Karpas-422 (cell line): ENCODE data around the gene IQSEC3. TPM values are rescaled to one million over a fixed set of nuclear protein-coding genes. Genes with fewer than 3 reads are reported as not detected.

Experiments
- DNase-seq: peaks from one replicate; pipeline ENCODE4 v3.0.0-alpha.2; 2015
- H2AFZ ChIP-seq: fragments of 200-600 bp; sonication (generic); 2 replicates; pipeline ENCODE4 v1.6.1; 2014; ENCODE audit warnings: antibody characterized with exemption, low read length, mixed read lengths
- H3K27ac ChIP-seq: fragments of 200-600 bp; sonication (generic); 2 replicates; pipeline ENCODE4 v1.5.1; 2014; ENCODE audit warnings: mild to moderate bottlenecking, low read length, moderate library complexity
- H3K27me3 ChIP-seq: fragments of 200-600 bp; sonication (generic); 2 replicates; pipeline ENCODE4 v1.6.1; 2014; ENCODE audit warnings: low read length, mixed read lengths
- H3K36me3 ChIP-seq: fragments of 200-600 bp; sonication (generic); 2 replicates; pipeline ENCODE4 v1.6.1; 2014; ENCODE audit warnings: low read length, mixed read lengths; ENCODE audit not compliant: insufficient read depth
- H3K4me1 ChIP-seq: fragments of 200-600 bp; sonication (generic); 2 replicates; pipeline ENCODE4 v1.6.1; 2014; ENCODE audit warnings: mild to moderate bottlenecking, low read length, mixed read lengths
- H3K4me2 ChIP-seq: fragments of 200-600 bp; sonication (generic); 2 replicates; pipeline ENCODE4 v1.6.1; 2014; ENCODE audit warnings: low read length, low read depth, mild to moderate bottlenecking; ENCODE audit not compliant: poor library complexity, severe bottlenecking
- H3K4me3 ChIP-seq: fragments of 200-600 bp; sonication (generic); 2 replicates; pipeline ENCODE4 v1.5.1; 2014; ENCODE audit warnings: mild to moderate bottlenecking, antibody characterized with exemption, low read length, mixed read lengths
- H3K79me2 ChIP-seq: fragments of 200-600 bp; sonication (generic); 2 replicates; pipeline ENCODE4 v1.6.1; 2014; ENCODE audit warnings: mild to moderate bottlenecking, low read length, mixed read lengths
- H3K9ac ChIP-seq: fragments of 200-600 bp; sonication (generic); 2 replicates; pipeline ENCODE4 v1.6.0; 2014; ENCODE audit warnings: low read length
- H3K9me2 ChIP-seq: fragments of 200-600 bp; sonication (generic), shearing (Covaris generic); replicated peaks from 2 replicates; pipeline ENCODE4 v1.6.0; 2014; ENCODE audit warnings: mild to moderate bottlenecking, low read length, moderate library complexity; ENCODE audit not compliant: insufficient read depth
- H3K9me3 ChIP-seq: fragments of 300-700, 200-600 bp; sonication (generic); 2 replicates; pipeline ENCODE4 v1.6.1; 2014; ENCODE audit warnings: low read length, mixed read lengths
- H4K20me1 ChIP-seq: fragments of 200-600 bp; sonication (generic); 2 replicates; pipeline ENCODE4 v1.6.1; 2014; ENCODE audit warnings: mild to moderate bottlenecking, antibody characterized with exemption, low read length, low read depth; ENCODE audit not compliant: insufficient read depth
- total RNA-seq: library from RNA; depleted of rRNA; stranded (reverse); fragments of >200 nt; shearing (Covaris generic); gene quantifications from 2 replicates; pipeline ENCODE4 v1.2.3, GENCODE V29; 2014; ENCODE audit warnings: low replicate concordance; rRNA removed

The IQSEC3 gene
- total RNA-seq, 1 experiment from 2014 or later: not detected

DNA sequence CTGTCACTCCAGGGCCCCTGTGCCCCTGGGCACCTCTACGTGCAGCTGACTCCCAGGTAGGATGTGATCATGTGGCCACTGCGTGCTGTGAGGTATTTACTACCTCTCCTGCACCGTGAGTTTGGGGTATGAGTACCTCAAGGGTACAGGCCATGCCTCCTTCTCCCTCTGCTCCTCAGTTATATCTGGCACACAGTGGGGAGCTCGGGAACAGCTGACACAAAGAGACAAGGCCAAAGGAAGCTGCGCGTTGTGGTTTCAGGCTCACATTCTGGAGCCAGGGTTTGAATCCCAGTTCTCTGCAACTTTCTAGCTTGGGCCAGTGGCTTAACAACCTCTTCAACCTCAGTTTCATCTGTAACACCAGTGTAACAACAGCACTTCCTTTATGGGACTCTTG, 155.2 kb downstream of the IQSEC3 start:
- no peak for DNase-seq

GRCh38 chr12:223841-224240, 157.3 kb downstream of the IQSEC3 start:
- Histone ChIP-seq H3K4me1 (no peaks in the 10 kb centered on the region), H3K9ac (no peak overlapping the region), H3K9me2 (no peaks in the 10 kb centered on the region), H4K20me1 (no peaks in the 10 kb centered on the region), H3K27me3 (no peaks in the 10 kb centered on the region), H3K36me3 (no peaks in the 10 kb centered on the region), H2AFZ (no peak overlapping the region), H3K79me2 (no peaks in the 10 kb centered on the region), H3K4me3 (no peak overlapping the region), H3K9me3 (no peaks in the 10 kb centered on the region), H3K27ac (no peak overlapping the region), H3K4me2 (no peak overlapping the region)
- DNase-seq: no peak

More for the DNA sequence above, 155.2 kb downstream of the IQSEC3 start:
- Histone ChIP-seq H3K36me3 (no peaks in the 10 kb centered on the region), H4K20me1 (no peaks in the 10 kb centered on the region), H3K9me2 (no peaks in the 10 kb centered on the region), H3K9me3 (no peaks in the 10 kb centered on the region), H3K4me2 (no peak overlapping the region), H3K4me1 (no peaks in the 10 kb centered on the region), H2AFZ (no peak overlapping the region), H3K79me2 (no peaks in the 10 kb centered on the region), H3K27me3 (no peaks in the 10 kb centered on the region), H3K4me3 (no peak overlapping the region), H3K9ac (no peak overlapping the region), H3K27ac (no peak overlapping the region)

DNA sequence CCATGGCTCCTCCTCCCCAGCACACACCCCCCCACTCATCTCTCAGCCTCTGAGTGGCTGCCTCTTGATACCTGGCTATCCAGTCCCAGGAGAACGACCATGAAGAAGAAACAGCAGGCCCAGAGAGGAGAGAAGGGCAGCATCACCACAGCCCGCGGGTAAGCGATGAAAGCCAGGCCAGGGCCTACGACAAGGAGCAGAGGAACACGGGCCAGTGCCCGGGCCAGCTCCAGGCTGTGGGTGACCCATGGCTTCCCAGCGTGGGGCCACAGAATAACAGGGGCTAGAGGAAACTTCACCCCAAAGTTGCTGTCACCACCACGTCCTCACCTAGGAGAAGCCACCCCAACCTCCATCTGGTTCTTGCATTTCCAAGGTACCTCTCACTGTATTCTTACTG, 157.8 kb downstream of the IQSEC3 start:
- Histone ChIP-seq H3K4me2 (no peak overlapping the region), H4K20me1 (no peaks in the 10 kb centered on the region), H3K4me3 (no peak overlapping the region), H3K27ac (no peak overlapping the region), H3K36me3 (no peaks in the 10 kb centered on the region), H3K27me3 (no peaks in the 10 kb centered on the region), H2AFZ (no peak overlapping the region), H3K9ac (no peak overlapping the region), H3K9me3 (no peaks in the 10 kb centered on the region), H3K4me1 (no peaks in the 10 kb centered on the region), H3K9me2 (no peaks in the 10 kb centered on the region), H3K79me2 (no peaks in the 10 kb centered on the region)
- no peak for DNase-seq

DNA sequence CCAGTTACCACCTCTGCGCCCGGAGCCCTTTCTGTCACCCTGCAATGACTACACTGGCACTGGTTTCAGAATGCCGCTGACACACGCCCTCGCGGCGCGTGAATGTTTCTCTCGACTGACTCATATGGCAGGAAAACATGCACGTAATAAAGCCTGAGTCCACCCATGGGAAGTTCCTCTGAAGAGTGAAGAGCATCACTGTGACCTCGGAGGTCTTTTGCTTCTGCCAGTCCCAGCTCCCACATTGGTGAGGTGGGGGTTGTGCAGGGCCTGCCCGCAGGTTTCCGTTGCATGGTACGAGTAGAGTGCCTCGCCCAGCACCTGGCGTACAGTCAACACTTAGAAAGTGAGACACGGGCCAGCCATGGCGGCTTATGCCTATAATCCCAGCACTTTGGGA, 158.4 kb downstream of the IQSEC3 start:
- no peaks in the 10 kb centered on the region for H3K27me3 ChIP-seq
- no peaks in the 10 kb centered on the region for H3K79me2 ChIP-seq
- no peak overlapping the region for H3K4me2 ChIP-seq
- no peaks in the 10 kb centered on the region for H3K36me3 ChIP-seq
- no peak overlapping the region for H2AFZ ChIP-seq
- no peaks in the 10 kb centered on the region for H4K20me1 ChIP-seq
- H3K4me3 ChIP-seq: no peak overlapping the region
- no peaks in the 10 kb centered on the region for H3K9me2 ChIP-seq
- no peak for DNase-seq
- H3K27ac ChIP-seq: no peak overlapping the region
- H3K9ac ChIP-seq: no peak overlapping the region
- H3K9me3 ChIP-seq: no peaks in the 10 kb centered on the region
- no peaks in the 10 kb centered on the region for H3K4me1 ChIP-seq

- H4K20me1 ChIP-seq: no peaks in the 10 kb centered on the region
- H2AFZ ChIP-seq: no peak overlapping the region
- no peaks in the 10 kb centered on the region for H3K9me3 ChIP-seq
- no peaks in the 10 kb centered on the region for H3K4me1 ChIP-seq
- no peak overlapping the region for H3K4me3 ChIP-seq
- no peaks in the 10 kb centered on the region for H3K36me3 ChIP-seq
- no peaks in the 10 kb centered on the region for H3K79me2 ChIP-seq
- no peak overlapping the region for H3K27ac ChIP-seq
- no peak overlapping the region for H3K4me2 ChIP-seq
- H3K27me3 ChIP-seq: no peaks in the 10 kb centered on the region
- DNase-seq: no peak
- no peak overlapping the region for H3K9ac ChIP-seq
- no peaks in the 10 kb centered on the region for H3K9me2 ChIP-seq
Measured at GRCh38 chr12:226401-226800, 159.8 kb downstream of the IQSEC3 start.

- Histone ChIP-seq H3K79me2 (no peaks in the 10 kb centered on the region), H4K20me1 (no peaks in the 10 kb centered on the region), H2AFZ (no peak overlapping the region), H3K27me3 (no peaks in the 10 kb centered on the region), H3K36me3 (no peaks in the 10 kb centered on the region), H3K4me3 (no peak overlapping the region), H3K27ac (no peak overlapping the region), H3K9me2 (no peaks in the 10 kb centered on the region), H3K4me1 (no peaks in the 10 kb centered on the region), H3K4me2 (no peak overlapping the region), H3K9ac (no peak overlapping the region), H3K9me3 (no peaks in the 10 kb centered on the region)
- no peak for DNase-seq
Measured at GRCh38 chr12:227286-227915, 160.8 kb downstream of the IQSEC3 start.

Other genes with a start within 250 kb of the IQSEC3 start
- 0.14 TPM in 1 of 2 replicates, not detected in the other for gene SLC6A12, start 147.4 kb downstream of the IQSEC3 start, total RNA-seq
- gene SLC6A13, start 196.1 kb downstream of the IQSEC3 start, total RNA-seq: not detected in 2 replicates